HPDE6-E6E7 (cell line): Measurements from ENCODE around the gene RAD23B.
"Not testable (repeated sequence)": the region's sequence is repeated elsewhere in the genome, so short reads cannot be mapped to it uniquely, and the experiment has no call there.

Experiments
- DNase-seq: peaks from one replicate; pipeline ENCODE4 v3.0.0; 2011; ENCODE audit warnings: missing footprints; ENCODE audit errors: extremely low spot score

RAD23B gene

DNA sequence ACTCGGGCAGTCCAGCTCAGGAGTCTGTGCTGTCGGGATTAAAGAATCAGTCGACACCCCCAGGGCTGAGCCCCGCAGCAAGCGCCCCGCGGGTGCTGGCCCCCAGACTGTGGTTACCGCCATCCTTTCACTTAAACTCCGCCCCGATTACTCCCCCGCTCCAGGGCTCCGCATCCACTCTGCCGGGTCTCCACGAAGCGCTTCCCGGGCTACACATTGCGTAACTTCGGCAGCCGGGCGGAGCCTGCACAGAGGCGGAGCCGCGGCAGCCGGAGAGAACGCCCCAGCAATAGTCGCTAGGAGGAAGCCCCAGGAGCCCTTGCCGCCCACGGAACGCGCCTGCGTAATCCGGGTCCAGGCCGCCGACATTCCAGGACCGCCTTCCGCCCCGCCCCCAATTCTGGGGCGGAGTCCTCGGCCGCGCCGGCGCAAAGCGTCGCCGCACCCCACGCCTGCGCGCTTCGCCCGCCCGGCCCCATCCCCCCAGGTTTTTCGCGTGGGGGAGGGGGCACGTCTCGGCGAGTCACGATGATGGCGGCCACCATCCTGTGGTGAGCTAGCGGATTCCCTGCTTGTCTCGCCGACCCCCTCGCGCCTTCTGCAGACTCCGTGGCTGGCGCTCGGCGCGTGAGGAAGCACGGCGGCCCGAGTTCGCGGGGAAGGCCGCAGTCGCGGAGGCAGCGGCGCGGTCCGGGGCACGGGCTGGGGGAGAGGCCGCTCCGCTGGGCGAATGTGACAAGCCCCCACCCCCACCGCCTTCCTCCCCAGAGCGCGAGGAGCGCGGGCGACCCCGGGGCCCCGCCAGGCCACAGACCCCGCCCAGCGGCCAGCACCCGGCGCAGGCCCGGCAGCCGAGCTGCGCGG is at the start of gene RAD23B:
RAD23B (plus strand) TSS at position 521 of the 864 bp plus-strand sequence. CDS start 351 bp downstream, outside the sequence.
- DNase-seq = peak; percentile 93

DNA sequence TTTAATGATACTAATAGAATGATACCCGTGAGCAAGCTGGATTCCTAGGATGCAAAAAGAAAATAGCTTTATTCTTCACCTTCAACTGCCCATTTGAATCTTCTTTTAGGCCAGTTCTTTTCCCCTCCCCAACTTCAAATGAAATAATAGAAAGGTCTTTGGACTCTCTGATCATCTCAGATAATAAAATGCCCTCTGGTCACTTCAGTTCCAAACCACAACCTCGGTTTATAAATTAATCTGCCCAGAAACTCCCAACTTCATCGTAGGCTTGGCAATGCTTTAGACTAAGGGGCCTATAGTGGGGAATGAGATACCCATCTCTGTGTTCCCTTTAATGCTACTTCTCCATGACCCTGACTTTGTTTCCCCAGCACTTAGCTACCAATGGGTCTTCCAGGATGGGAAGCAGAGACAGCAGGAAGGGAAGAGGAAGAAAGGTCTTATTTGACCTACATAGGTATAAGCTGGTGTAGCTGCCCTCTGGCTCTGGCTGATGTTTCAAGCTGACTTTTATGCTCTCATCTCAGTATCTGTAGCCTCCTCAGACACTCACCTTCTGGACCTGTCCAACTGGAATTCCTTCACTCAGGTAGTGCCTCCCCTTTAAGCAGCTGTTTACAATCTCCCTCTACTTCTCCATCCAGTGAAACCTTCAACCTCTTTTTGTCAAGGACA is 47.2 kb upstream of the RAD23B start:
- DNase-seq = no peak

DNA sequence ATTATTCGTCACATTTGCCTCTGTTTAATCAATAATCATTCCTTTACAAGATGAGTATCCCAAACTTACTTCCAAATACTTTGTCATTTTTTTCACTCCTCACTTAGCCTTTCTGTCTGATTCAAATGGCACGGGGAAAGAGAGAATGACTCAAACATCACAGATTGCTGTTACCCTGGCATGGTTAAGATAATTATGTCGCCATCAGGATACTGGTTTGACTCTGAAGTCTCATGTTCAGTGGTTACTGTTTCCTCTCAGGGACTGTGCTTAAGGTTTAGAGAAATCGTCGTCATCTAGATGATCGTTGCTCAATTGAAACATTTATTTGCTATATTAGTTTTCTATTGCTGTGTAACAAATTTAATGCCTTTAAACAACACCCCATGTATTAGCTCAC is 45.2 kb upstream of the RAD23B start:
- no peak for DNase-seq

DNA sequence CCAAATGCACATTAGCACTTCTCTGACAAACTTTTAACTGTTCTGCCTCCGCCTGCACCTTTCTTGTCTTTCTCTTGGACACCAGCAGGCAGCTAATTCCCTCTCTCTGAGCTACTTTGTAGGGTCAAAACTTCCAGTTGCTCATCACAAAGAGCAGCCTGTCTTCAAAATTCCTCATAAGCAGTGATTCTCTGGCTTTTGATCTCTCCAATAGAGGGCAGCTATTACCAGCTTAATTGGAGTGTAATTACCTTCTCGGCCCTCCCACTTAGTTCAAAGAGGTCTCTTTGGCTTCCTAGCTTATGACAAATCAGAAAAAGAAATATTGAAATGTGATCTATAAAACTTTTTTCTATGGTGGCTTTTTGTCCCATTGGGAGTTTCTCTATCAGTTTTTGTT is 43.6 kb upstream of the RAD23B start:
- peak; percentile 41 for DNase-seq

DNA sequence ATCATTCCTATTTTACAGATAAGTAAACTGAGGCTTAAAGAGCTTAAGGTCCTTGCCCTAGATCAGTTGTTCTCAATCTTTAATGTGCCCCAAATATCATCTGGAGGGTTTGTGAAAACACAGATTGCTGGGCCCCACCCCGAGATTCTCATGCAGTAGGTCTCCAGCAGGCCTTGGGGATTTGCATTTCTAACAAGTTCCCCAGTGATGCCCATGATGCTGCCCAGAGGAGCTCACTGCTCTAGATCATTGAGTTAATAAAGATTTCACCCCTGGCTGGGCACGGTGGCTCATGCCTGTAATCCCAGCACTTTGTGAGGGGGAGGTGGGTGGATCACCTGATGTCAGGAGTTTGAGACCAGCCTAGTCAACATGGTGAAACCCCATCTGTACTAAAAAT is 42.8 kb upstream of the RAD23B start:
- DNase-seq = no peak

DNA sequence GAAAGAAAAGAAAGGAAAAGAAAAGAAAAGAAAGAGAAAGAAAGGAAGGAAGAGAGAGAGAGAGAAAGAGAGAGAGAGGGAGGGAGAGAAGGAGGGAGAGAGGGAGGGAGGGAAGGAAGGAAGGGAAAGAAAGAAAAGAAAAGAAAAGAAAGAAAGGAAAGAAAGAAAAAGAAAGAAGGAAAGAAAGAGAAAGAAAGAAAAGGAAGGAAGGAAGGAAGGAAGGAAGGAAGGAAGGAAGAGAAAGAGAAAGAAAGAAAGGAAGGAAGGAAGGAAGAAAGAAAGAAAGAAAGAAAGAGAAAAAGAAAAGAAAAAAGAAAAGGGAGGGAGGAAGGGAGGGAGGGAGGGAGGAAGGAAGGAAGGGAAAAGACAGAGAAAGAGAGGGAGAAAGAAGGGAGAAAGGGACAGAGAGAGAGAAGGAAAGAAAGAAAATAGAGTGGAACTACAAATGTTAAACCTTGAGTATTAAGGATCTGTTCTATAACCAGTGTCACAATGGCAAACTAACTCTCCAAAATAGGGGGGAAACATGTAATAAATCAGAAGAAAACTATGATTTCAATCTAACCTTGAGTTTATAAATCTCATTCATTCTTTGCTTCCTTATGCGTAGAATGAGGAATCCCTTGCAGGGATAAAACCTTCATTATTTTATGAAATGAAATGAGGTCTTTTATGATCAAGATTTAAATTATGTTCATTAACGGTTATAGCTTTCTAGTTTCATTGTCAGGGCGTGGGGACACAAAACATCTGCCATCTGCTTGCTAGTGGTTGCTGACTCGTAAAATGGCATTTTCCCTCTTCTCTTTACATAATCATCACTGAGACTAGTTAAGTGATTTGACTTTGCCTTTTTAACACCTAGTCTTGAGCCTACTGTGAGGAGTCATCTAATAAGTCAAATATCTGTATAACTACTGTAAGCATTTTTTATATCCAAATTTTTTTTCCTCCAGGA is 40.7 kb upstream of the RAD23B start:
- no peak for DNase-seq

DNA sequence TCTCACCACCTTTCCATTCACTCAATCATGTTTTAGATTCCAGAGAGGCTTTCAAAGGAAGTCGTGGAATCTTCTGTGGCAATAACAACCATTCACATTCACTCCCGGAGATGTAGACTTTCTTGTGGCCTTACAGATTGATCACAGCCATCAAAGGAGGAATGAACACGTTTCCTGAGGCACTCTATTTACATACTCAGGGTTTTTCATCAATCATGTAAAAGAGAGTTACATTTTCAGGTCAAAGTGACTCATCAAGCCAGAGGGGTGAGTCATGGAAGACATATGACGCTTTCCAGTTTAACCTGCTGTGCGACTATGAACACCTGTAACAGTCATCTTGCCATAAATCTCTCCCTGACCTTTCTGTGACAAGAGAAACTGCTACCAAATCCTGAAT is 39.3 kb upstream of the RAD23B start:
- DNase-seq = peak; percentile 56

DNA sequence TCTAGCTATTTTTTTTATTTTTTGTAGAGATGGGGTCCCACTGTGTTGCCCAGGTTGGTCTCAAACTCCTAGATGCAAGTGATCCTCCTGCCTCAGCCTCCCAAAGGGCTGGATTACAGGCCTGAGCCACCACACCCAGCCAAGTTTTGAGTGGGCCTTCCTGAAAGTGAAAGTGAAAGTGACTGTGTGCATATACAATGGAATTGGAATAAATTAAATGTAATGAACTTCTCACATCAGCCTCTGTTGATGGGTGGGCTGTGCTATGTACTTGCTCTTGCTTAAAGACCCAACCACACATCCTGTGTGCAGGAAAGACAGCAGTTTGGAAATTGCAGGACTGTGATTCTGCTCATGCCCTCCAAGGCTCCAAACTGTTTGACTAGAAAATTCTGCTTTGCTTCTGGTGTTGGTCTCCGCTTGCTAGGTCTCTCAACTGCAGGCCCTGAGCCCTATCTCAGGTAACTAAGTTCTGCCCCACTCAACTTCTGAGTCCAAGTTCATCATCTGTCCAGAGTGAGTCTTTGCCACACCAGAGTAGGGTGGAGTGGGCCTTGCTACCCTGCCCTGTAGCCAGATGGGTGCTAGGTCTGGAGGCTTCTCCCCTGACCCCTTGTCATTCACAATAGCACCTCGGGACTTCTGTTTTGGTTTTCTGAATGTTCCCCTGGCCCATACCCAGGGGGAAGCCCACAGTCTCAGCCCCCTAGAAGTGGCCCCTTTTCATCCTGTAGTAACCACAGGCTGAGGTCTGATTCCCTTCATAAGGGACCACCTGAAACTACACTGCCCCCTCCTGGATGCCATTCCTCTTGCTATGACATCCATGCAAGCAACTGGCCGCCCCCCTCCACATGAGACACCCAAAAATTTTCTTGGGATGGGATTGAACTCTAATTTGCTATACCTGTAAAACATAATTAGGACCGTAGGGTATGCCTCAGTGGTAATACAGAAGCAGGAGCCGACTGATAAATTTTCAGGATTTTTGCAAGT is 36.5 kb upstream of the RAD23B start:
- no peak for DNase-seq

DNA sequence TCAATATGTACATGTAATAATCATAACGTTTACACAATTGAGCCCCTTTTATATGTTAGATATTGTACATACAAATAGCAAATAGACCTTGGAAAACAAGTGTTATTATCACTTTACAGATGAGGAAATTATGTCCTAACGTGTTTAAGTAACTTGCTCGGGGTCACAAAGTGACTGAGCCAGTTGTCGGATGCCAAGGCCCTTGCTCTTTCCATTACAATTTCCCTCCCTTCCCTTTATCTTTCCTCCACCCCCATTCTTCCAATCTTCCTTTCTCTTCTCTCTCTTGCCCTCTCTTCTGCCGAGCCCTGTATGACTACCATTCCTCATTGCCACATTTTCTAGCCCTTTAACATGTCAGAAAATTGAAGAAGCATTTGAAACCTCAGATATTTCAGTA is 34.4 kb upstream of the RAD23B start:
- DNase-seq = no peak

DNA sequence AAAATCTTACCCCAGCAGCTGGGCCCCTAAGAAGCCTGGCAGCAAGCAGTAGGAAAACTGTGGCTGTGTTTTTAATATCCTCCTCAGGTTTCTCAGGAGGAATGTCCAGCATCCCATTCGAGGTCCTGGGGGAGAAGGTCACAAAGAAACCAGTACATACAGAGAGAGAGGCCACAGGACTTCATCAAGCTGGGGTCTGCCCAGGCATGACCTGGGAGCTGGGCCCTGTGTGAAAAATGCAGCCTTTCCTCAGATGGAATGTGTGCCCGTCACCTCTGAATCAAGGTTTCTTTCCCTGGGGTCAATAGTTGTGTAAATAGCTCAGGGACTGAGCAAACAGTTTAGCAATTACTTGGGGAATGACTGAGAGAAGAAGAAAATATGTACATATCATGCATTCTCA is 33.9 kb upstream of the RAD23B start:
- peak; percentile 63 for DNase-seq

DNA sequence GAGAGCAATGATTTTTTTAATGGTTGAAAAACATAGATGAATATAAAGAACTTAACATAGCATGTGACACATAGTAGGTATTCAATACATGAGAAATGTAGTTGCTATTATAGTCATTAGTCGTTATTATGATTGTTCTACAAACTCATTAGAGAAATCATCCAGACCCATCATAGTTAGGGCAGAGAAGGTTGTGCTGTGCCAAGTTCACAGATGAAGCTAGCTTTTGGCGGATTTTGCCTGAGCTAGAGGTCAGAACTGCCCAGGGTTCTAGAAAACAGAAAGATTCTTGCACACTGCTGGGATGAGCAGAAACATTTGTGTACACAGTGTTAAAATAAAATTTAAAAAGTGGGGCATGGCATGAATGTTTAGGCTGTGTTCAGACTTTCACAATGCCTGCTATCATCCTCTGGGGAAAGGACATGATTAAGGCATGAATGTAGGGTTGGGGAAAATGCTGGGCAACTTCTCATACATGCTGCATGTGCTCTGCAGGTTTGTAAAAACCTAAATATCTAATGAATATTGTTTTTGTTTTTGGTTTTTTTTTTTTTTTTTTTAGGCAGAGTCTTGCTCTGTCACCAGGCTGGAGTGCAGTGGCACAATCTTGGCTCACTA is 33.3 kb upstream of the RAD23B start:
- DNase-seq = no peak

DNA sequence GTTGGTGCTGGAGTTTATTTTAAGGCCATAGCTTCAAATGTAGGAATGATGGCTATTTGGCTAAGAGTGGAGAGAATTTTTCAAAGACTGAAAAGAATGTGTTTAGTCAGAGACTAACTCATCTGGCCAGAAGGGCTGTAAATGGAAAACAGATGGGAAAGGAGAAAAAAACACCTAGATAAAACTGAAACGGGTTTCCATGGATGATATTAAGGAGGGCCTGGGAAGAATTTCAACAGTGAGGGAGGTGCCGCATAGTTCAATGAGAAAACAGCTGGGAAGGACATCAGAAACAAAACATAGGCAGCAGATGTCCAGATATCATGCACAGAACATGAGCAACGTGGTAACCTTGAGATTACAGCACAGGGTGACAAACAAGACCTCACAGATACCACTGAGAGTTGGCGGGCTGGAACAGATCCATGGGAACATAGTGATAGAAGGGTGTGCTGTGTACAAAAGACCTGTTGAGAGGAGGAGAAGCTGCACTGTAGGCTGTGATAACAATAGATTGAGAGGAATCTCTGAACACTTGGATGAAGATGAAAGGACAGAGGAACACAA is 31.2 kb upstream of the RAD23B start:
- DNase-seq = no peak

DNA sequence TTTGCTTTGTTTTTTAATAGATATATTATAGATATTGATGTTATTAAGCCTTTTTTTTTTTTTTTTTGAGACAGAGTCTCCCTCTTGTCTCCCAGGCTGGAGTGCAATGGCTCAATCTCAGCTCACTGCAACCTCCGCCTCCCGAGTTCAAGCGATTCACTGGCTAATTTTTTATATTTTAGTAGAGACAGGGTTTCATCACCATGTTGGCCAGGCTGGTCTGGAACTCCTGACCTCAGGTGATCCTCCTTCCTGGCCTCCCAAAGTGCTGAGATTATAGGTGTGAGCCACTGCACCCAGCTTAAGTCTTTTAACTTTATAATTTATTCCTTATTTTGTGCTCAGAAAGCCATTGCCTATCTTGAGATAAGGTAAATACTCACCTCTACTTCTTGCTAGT is 24.2 kb upstream of the RAD23B start:
- DNase-seq = no peak

DNA sequence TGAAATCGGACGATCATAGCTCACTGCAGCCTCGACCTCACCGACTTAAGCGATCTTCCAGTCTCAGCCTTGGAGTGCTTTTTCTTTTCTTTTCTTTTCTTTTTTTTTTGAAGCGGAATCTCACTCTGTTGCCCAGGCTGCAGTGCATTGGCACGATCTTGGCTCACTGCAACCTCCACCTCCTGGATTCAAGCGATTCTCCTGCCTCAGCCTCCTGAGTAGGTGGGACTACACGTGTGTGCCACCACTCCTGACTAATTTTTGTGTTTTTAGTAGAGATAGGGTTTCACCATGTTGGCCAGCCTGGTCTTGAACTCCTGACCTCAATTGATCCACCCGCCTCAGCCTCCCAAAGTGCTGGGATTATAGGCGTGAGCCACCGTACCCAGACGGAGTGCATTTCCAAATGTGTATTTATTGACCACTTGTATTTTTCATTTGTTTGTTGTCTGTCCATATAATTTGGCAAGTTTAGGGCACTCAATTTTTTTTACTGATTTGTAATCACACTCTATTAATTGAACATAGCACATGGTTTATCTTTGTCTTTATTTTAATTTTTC is 23.2 kb upstream of the RAD23B start:
- not testable (repeated sequence) for DNase-seq

DNA sequence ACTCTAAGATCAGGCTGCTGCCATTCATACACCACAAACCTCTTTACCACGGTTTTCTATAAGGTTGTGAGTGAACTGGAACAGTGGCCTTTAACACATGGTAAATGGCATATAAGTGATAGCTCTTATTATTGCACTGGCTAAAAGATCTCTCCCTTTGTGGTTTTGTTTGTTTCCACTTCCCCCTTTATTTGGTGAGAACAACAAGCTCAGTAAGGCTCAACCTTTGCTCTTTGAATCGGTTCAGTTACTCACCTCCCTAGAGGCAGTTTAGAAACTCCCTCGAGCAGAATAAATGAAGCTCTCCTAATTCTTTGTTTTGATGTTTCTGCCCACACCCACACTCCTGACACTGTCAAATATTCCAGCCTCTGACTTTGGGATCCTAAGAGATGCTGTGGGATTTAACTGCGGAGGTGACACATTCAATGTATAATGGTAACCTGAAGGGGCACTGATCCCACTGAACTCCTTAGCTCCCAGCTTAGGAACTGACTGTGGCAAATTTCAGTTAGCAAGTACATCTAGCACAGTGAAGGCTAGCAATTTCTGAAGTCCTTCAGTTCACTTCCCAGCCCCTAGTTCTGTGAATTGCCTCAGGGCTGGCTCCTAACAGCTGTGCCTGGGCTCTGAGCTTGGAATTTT is 22.5 kb upstream of the RAD23B start:
- DNase-seq = no peak

DNA sequence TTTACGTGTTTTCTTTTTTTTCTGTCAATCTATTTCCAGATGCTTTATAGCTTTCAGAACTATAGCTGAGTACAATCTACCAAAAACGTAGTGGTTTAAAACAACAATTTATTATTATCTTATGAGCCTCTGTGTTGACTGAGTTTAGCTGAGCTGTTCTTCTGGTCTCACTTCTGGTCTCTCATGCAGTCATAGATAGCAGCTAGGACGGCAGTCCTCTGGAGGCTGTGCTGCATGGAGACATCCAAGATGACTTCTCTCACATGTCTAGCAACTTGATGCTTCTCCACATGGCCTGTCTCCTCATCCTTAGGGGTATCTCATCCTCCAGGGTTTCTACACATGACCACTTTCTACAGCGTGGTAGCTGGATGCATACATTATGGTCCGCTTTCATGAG is 22.0 kb upstream of the RAD23B start:
- no peak for DNase-seq

DNA sequence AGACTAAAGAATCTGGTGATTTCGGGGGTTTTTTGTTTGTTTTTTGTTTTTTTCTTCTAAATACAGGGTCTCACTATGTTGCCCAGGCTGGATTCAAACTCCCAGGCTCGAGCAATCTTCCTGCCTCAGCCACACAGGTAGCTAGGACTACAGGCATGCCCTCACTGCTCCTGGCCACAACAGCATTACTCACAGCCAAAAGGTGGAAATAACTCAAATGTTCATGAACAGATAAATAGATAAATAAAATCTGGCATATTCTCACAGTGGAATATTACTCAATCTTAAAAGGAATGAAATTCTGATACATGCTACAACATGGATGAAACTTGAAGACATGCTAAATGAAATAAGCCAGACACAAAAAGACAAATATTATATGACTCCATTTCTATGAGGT is 19.8 kb upstream of the RAD23B start:
- no peak for DNase-seq

DNA sequence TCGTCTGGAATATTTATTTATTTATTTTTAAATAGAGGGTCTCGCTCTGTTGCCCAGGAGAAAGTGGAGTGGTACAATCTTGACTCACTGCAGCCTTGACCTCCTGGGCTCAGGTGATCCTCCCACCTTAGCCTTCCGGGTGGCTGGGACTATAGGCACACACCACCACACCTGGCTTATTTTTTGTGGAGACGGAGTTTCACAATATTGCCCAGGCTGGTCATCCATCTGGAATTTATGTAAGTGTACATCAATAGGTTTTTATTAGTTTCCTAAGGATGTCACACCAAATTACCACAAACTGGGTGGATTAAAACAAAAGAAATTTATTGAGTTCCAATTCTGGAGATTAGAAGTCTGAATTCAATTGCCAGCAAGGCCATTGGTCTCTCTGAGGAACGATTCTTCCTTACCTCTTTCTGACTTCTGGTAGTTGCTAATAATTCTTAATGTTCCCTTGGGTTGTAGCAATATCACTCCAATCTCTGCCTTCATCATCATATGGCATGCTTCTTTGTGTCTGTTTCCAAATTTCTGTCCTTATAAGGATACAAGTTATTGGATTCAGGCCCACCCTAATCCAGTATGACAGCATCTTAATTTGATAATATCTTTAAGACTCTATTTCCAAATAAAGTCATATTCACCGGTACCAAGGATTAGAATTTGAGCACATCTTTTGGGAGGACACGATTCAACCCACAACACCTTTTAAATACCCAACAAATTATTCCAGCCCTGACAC is 16.3 kb upstream of the RAD23B start:
- DNase-seq = no peak
